ENCODE measurements around the gene AP4M1.

GRCh38 chr7:100099452-100099851 is 2.0 kb upstream of the AP4M1 start:
- TF ChIP-seq CTCF (conservative IDR thresholded peaks at IDR 0.05; ENCODE audit: low read depth, low read length): no peak
- no peak for TF ChIP-seq EZH2 (IDR thresholded peaks at IDR 0.05; ENCODE audit: low read length, unreplicated experiment)

Data from PC-3 (cell line).